CD4-positive, alpha-beta memory T cell (primary cell): ENCODE results near the gene TESMIN. TPM values are rescaled to one million over a fixed set of nuclear protein-coding genes. Genes with fewer than 3 reads are reported as not detected.

Experiments
- CTCF ChIA-PET: fragments of 350-600 bp; sonication (Branson Sonifier 250); formaldehyde crosslinking; loops from one replicate; lab custom pipeline; 2021; ENCODE audit warnings: inconsistent platforms; ENCODE audit not compliant: partially characterized antibody; lab: Charles Lee
- POLR2A ChIA-PET: fragments of 350-600 bp; sonication (Branson Sonifier 250); formaldehyde crosslinking; loops from one replicate; lab custom pipeline; 2021; ENCODE audit not compliant: partially characterized antibody; lab: Charles Lee
- DNase-seq, 5 donors: peaks; one replicate each; pipeline versions ENCODE4 v3.0.0 to v3.0.0-alpha.2; 2020 to 2022; ENCODE audit warnings: mixed read lengths in 1 of 5
- H3K27ac ChIP-seq: one replicate; pipeline ENCODE4 v1.7.0; 2013; ENCODE audit warnings: low read depth, low read length
- H3K27me3 ChIP-seq: 2 replicates; pipeline ENCODE4 v1.7.0; 2013; ENCODE audit warnings: mild to moderate bottlenecking, low read length, moderate library complexity; ENCODE audit not compliant: insufficient read depth
- H3K36me3 ChIP-seq: 2 replicates; pipeline ENCODE4 v1.7.0; 2013; ENCODE audit warnings: mild to moderate bottlenecking, low read length, moderate library complexity; ENCODE audit not compliant: insufficient read depth
- H3K4me1 ChIP-seq: 2 replicates; pipeline ENCODE4 v1.7.0; 2013; ENCODE audit warnings: mild to moderate bottlenecking, low read length, moderate library complexity; ENCODE audit not compliant: insufficient read depth
- H3K4me3 ChIP-seq, 2 donors: one replicate each; pipeline ENCODE4 v1.7.0; 2013; ENCODE audit warnings: low read length in 2 of 2, mild to moderate bottlenecking in 1 of 2
- H3K9me3 ChIP-seq, 2 donors: one replicate each; pipeline ENCODE4 v1.7.0; 2013; ENCODE audit warnings: low read length in 2 of 2, control low read depth in 1 of 2; ENCODE audit not compliant: control insufficient read depth in 1 of 2
- H3K27ac Mint-ChIP-seq, 7 donors: one replicate each; pipeline ENCODE4 v1.8.0; 2020 to 2021; ENCODE audit warnings: mixed read lengths in 7 of 7, mild to moderate bottlenecking in 6 of 7, inconsistent platforms in 3 of 7, moderate library complexity in 3 of 7
- H3K27me3 Mint-ChIP-seq, 2 donors: one replicate each; pipeline ENCODE4 v1.8.0; 2020 to 2021; ENCODE audit warnings: mixed read lengths in 2 of 2
- H3K36me3 Mint-ChIP-seq, 2 donors: one replicate each; pipeline ENCODE4 v1.8.0; 2020 to 2021; ENCODE audit warnings: mixed read lengths in 2 of 2, inconsistent platforms in 1 of 2, mild to moderate bottlenecking in 1 of 2
- H3K4me1 Mint-ChIP-seq, 4 donors: one replicate each; pipeline ENCODE4 v1.8.0; 2020 to 2021; ENCODE audit warnings: mixed read lengths in 4 of 4, mild to moderate bottlenecking in 1 of 4
- H3K4me3 Mint-ChIP-seq, 8 donors: one replicate each; pipeline ENCODE4 v1.8.0; 2020 to 2021; ENCODE audit warnings: mixed read lengths in 8 of 8, mild to moderate bottlenecking in 7 of 8, moderate library complexity in 6 of 8, inconsistent platforms in 3 of 8
- H3K9me3 Mint-ChIP-seq, 8 donors: one replicate each; pipeline ENCODE4 v1.8.0; 2020 to 2021; ENCODE audit warnings: mixed read lengths in 8 of 8, mild to moderate bottlenecking in 5 of 8, inconsistent platforms in 3 of 8, moderate library complexity in 1 of 8
- intact Hi-C: fragments of 100-400 bp; cut with micrococcal nuclease; formaldehyde crosslinking; loops from one replicate; pipeline ENCODE4 v1.15.1; 2023
- polyA plus RNA-seq, 2 donors: library from polyadenylated mRNA; unstranded; fragments of 300-500 nt; fragmentation: Illumina TruSeq; gene quantifications; one replicate each; pipeline ENCODE4 v1.2.3, GENCODE V29; 2021
- total RNA-seq, 2 experiments: library from RNA; stranded (reverse); gene quantifications; one replicate each; pipeline ENCODE4 v1.2.3, GENCODE V29; 2021

TESMIN gene
- total and polyA plus RNA-seq, 4 experiments from 2014 or later: 2.6 to 5.8 (median 4.6) TPM

GRCh38 chr11:68714060-68714856 lies 37.1 kb downstream of the TESMIN start:
- Histone ChIP-seq H3K27me3 (no peaks in the 10 kb centered on the region), H3K36me3 (no peaks in the 10 kb centered on the region), H3K4me1 (no peaks in the 10 kb centered on the region), H3K9me3 (no peaks in the 10 kb centered on the region), H3K27ac (no peak overlapping the region), H3K4me3 (no peak overlapping the region)
- Mint-ChIP-seq H3K9me3 (peaks cover 0 to 7% (median 3%) of the 10 kb centered on the region in 8 donors), H3K27ac (no peak overlapping the region), H3K36me3 (peaks cover 3 to 10% of the 10 kb centered on the region in 2 donors), H3K4me1 (no peaks in the 10 kb centered on the region), H3K27me3 (no peaks in the 10 kb centered on the region), H3K4me3 (no peak overlapping the region)
- intact Hi-C loops: no loop called here
- CTCF ChIA-PET: no interaction called here
- POLR2A ChIA-PET: no interaction called here
- DNase-seq: no peak

DNA sequence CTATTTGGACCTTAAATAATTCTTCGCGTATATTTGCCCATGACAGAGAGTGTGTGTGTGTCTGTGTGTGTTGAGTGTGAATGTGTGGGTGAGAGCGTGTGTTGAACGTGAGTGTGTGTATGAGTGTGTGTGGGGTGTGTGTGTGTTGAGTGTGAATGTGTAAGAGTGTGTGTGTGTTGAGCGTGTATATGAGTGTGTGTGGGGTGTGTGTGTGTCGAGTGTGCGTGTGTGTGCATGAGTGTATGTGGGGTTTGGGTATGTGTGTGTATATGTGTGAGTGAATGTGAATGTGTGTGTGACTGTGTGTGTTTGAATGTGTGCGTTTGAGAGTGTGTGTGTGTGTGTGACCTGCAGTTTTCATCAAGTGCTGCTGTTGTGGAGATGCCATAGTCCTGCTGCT lies 40.2 kb downstream of the TESMIN start:
- DNase-seq: no peak
- H3K27ac ChIP-seq: no peak overlapping the region
- H3K27me3 ChIP-seq: no peaks in the 10 kb centered on the region
- CTCF ChIA-PET: no interaction called here
- H3K4me1 Mint-ChIP-seq: no peaks in the 10 kb centered on the region
- H3K9me3 ChIP-seq: no peaks in the 10 kb centered on the region
- H3K36me3 ChIP-seq: no peaks in the 10 kb centered on the region
- POLR2A ChIA-PET: no interaction called here
- peaks cover 0 to 4% of the 10 kb centered on the region in 2 donors for H3K36me3 Mint-ChIP-seq
- no peaks in the 10 kb centered on the region for H3K9me3 Mint-ChIP-seq
- H3K4me3 ChIP-seq: no peak overlapping the region
- H3K27me3 Mint-ChIP-seq: no peaks in the 10 kb centered on the region
- H3K4me3 Mint-ChIP-seq: no peak overlapping the region
- H3K4me1 ChIP-seq: no peaks in the 10 kb centered on the region
- peak overlapping the region in 2 of 7 donors; percentile 1 to 14 for H3K27ac Mint-ChIP-seq
- intact Hi-C loops: no loop called here

DNA sequence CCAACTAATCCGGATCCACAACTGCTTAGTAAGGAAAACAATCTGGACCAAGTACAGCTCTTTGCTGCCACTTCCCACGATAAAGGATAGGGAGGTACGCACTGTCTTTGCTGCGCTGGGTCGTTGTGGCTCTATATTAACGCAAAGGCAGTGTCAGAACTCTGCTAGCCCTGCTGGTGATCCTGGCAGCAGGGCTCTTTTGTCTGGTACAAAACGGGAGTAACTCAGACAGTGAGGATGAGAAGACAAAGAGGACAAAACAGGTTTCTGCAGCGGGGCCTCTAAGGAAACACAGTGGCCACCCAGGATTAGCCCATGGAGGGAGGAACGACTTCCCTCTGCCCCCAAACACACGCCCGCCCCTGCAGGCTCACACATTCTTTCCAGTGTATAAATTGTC lies 40.9 kb downstream of the TESMIN start:
- intact Hi-C loops: no loop called here
- POLR2A ChIA-PET: no interaction called here

GRCh38 chr11:68709062-68709461 lies 42.3 kb downstream of the TESMIN start:
- Mint-ChIP-seq H3K27ac (no peak overlapping the region), H3K4me1 (no peaks in the 10 kb centered on the region)
- CTCF ChIA-PET: no interaction called here

More for the DNA sequence above, 40.9 kb downstream of the TESMIN start:
- Histone ChIP-seq H3K27me3 (no peaks in the 10 kb centered on the region), H3K36me3 (no peaks in the 10 kb centered on the region), H3K27ac (no peak overlapping the region), H3K4me1 (no peaks in the 10 kb centered on the region), H3K9me3 (no peaks in the 10 kb centered on the region), H3K4me3 (no peak overlapping the region)
- Mint-ChIP-seq H3K27ac (no peak overlapping the region), H3K4me1 (no peaks in the 10 kb centered on the region), H3K4me3 (no peak overlapping the region), H3K36me3 (peaks cover 0 to 4% of the 10 kb centered on the region in 2 donors), H3K27me3 (no peaks in the 10 kb centered on the region), H3K9me3 (no peaks in the 10 kb centered on the region)
- DNase-seq: no peak
- CTCF ChIA-PET: no interaction called here

DNA sequence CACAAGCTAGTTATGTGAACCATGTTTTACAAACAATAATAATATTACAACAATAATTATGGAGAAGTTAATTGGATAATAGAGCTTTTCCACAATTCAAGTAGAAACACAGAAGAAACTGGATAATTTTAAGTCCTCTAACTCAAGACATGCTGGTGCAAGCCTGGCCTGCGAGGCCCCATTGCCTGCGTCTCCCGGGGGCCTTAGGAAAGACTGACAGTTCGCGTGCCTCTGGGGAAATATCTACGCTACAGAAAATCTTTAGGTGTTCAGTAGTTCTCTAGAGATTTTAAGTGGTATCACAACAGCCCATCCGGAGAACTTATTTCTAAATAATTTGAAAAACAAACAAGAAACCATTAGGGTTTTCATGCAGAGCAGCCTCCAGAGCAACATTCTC lies 43.8 kb downstream of the TESMIN start:
- Histone ChIP-seq H3K27me3 (no peaks in the 10 kb centered on the region), H3K9me3 (no peaks in the 10 kb centered on the region), H3K4me1 (no peaks in the 10 kb centered on the region), H3K4me3 (no peak overlapping the region), H3K27ac (no peak overlapping the region), H3K36me3 (no peaks in the 10 kb centered on the region)
- ChIA-PET POLR2A (no interaction called here), CTCF (no interaction called here)
- Mint-ChIP-seq H3K27ac (no peak overlapping the region), H3K27me3 (no peaks in the 10 kb centered on the region), H3K4me1 (no peaks in the 10 kb centered on the region), H3K4me3 (no peak overlapping the region), H3K36me3 (peaks cover 0 to 4% of the 10 kb centered on the region in 2 donors), H3K9me3 (no peaks in the 10 kb centered on the region)
- DNase-seq: no peak
- intact Hi-C loops: no loop called here

More at GRCh38 chr11:68709062-68709461, 42.3 kb downstream of the TESMIN start:
- no peaks in the 10 kb centered on the region for H3K9me3 Mint-ChIP-seq
- intact Hi-C loops: no loop called here
- Histone ChIP-seq H3K4me1 (no peaks in the 10 kb centered on the region), H3K4me3 (no peak overlapping the region), H3K9me3 (no peaks in the 10 kb centered on the region), H3K36me3 (no peaks in the 10 kb centered on the region), H3K27ac (no peak overlapping the region), H3K27me3 (no peaks in the 10 kb centered on the region)
- no peaks in the 10 kb centered on the region for H3K27me3 Mint-ChIP-seq
- H3K36me3 Mint-ChIP-seq: peaks cover 0 to 4% of the 10 kb centered on the region in 2 donors
- POLR2A ChIA-PET: no interaction called here
- no peak overlapping the region for H3K4me3 Mint-ChIP-seq
- no peak for DNase-seq

DNA sequence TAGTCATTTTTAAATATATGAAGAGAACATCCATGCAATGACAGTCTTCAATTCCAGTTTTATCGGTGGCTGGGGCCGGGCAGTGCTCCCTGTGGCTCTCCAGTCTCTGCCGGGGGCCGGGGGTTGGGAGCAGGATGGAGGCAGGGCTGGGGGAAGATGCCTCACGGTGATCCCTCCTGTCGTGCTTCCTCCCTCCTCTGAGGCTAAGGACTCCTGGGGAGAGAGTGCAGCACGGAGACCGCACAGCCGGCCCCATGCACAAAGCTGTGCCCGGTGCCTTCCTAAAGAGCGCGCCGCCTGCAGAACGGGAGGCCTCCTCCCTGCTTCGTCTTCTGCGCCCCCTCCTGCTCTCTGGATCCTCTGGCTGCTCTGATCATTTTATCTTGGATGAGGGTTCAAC lies 46.4 kb downstream of the TESMIN start:
- no peak overlapping the region for H3K4me3 Mint-ChIP-seq
- H3K4me1 Mint-ChIP-seq: no peaks in the 10 kb centered on the region
- H3K36me3 Mint-ChIP-seq: peaks cover 0 to 4% of the 10 kb centered on the region in 2 donors

GRCh38 chr11:68698993-68699392 lies 52.3 kb downstream of the TESMIN start:
- Histone ChIP-seq H3K4me3 (no peak overlapping the region), H3K36me3 (no peaks in the 10 kb centered on the region), H3K27ac (no peak overlapping the region), H3K27me3 (no peaks in the 10 kb centered on the region), H3K9me3 (peaks cover 0 to 6% of the 10 kb centered on the region in 2 donors), H3K4me1 (no peaks in the 10 kb centered on the region)
- DNase-seq: no peak
- POLR2A ChIA-PET: no interaction called here
- peaks cover 0 to 2% of the 10 kb centered on the region in 2 donors for H3K36me3 Mint-ChIP-seq
- peaks cover 0 to 23% (median 12%) of the 10 kb centered on the region in 8 donors for H3K9me3 Mint-ChIP-seq
- no peak overlapping the region for H3K27ac Mint-ChIP-seq
- no peaks in the 10 kb centered on the region for H3K4me1 Mint-ChIP-seq
- peaks cover 8 to 9% of the 10 kb centered on the region in 2 donors for H3K27me3 Mint-ChIP-seq
- no peak overlapping the region for H3K4me3 Mint-ChIP-seq
- CTCF ChIA-PET: no interaction called here
- intact Hi-C loops: no loop called here

More for the DNA sequence above, 46.4 kb downstream of the TESMIN start:
- CTCF ChIA-PET: no interaction called here
- no peak for DNase-seq
- H3K9me3 Mint-ChIP-seq: no peaks in the 10 kb centered on the region
- no peak overlapping the region for H3K27ac Mint-ChIP-seq
- H3K36me3 ChIP-seq: no peaks in the 10 kb centered on the region
- H3K4me1 ChIP-seq: no peaks in the 10 kb centered on the region
- intact Hi-C loops: no loop called here
- H3K27me3 Mint-ChIP-seq: peaks cover 0 to 2% of the 10 kb centered on the region in 2 donors
- POLR2A ChIA-PET: no interaction called here
- H3K27ac ChIP-seq: no peak overlapping the region
- no peak overlapping the region for H3K4me3 ChIP-seq
- no peaks in the 10 kb centered on the region for H3K9me3 ChIP-seq
- H3K27me3 ChIP-seq: no peaks in the 10 kb centered on the region
